HL-60/S4 (cell line): ENCODE measurements around the gene NDUFA11.

Experiments
- in situ Hi-C: fragments of 300-500 bp; cut with MboI; formaldehyde crosslinking; loops from 2 replicates; pipeline ENCODE4 v1.14.3; 2022; ENCODE audit warnings: low sequenced_read_pairs

NDUFA11 gene

DNA sequence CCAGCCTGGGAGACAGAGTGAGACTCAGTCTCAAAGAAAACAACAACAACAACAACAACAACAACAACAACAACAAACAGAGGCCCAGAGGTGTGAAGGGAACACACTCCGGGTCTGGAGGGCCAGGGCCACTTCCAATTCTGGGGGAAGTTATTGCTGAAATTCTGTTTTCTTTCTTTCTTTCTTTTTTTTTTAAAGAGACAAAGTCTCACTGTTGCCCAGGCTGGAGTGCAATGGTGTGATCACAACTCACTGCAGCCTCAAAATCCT is 7.0 kb upstream of the NDUFA11 start:
- in situ Hi-C loops: no loop called here

DNA sequence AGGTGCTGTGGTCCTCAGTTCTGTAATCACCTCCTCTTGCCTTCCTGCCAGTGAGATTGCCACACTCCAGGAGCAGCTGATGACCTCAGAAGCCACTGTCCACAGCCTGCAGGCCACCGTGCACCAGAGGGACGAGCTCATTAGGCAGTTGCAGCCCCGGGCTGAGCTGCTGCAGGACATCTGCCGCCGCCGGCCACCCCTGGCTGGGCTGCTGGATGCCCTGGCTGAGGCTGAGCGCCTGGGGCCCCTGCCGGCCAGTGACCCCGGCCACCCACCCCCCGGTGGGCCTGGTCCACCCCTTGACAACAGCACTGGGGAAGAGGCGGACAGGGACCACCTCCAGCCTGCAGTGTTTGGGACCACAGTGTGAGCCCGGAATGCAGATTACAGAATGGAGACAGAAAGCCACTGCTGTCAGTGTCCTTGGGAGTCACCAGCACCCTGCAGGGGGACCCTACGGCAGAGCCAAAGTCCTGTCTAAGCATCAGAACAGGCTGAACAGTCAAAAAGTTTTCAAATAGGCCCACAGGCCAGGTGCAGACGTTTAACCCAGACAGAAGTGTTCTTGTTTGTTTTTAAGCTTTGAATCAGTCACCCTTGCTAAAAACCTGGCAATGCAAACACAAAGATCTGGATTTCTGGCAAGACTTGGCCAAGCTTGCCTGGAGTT is 5.3 kb upstream of the NDUFA11 start:
- in situ Hi-C loops: no loop called here

DNA sequence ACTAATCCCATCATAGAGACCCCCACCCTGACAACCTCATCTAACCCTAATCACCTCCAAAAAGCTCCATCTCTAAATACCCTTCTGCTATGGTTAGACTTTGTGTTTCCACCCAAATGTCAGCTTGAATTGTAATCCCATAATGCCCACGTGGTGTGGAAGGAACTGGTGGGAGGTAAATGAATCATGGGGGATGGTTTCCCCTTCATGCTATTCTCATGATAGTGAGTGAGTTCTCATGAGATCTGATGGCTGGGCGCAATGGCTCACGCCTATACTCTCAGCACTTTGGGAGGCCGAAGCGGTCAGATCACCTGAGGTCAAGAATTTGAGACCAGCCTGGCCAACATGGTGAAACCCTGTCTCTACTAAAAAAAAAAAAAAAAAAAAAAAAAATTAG is 3.7 kb upstream of the NDUFA11 start:
- in situ Hi-C loops: no loop called here

DNA sequence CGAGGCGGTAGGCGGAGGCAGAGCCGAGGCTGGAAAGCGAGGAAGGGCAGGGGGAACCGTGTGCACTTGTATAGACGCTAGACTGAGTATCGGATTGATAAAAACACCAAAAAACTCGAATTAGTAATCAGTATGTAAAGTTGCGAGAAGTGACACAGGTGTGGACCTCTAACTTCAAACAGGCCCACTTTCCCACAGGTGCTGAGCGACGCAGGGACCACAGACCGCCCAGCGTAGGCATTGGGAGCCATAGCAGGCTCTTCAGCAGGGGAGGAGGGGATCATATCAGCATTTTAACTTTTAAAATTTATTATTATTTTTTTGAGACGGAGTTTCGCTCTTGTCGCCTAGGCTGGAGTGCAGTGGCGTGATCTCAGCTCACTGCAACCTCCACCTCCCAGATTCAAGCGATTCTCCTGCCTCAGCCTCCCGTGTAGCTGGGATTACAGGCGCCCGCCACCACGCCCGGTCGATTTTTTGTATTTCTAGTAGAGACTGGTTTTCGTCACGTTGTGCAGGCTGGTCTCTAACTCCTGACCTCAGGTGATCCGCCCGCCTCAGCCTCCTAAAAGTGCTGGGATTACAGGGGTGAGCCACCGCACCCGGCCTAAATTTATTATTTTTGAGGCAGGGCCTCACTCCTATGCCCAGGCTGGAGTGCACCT is 1.7 kb upstream of the NDUFA11 start:
- in situ Hi-C loops: no loop called here

DNA sequence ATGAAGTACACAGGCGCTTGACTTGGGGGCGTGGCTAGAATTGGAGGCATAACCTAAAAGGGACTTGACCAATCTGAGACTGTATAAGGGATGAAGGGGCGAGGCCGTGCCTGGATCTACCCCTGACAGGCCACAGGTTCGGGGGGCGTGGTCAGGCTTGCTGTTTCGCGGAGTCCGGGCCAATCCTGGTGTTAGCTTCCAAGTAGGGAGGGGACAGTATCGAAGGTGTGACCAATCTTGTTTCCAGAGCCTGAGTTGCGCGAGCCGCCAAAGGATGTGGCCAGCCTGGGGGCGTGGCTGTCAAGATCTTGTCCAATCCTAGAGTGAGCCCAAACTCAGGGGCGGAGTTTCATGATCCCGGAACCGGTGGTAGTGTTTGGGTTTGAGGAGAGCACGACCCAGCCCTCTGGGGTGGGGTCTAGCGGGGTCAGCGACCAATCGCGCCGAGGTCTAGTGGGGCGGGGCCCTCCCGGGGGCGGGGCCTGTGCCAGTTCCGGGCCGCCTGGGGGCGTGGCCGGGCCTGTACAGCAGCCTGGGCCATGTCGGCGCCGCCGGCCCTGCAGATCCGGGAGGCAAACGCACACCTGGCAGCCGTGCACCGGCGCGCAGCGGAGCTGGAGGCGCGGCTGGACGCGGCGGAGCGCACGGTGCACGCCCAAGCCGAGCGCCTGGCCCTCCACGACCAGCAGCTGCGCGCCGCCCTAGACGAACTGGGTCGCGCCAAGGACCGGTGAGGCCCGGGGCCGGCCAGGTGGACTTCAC is 943 bp upstream of the NDUFA11 start, which contains the start of gene VMAC:
Gene VMAC (plus strand): TSS at position 521 of the 762 bp plus-strand sequence. CDS start 19 bp downstream, at position 540.
- in situ Hi-C loops: no loop called here

DNA sequence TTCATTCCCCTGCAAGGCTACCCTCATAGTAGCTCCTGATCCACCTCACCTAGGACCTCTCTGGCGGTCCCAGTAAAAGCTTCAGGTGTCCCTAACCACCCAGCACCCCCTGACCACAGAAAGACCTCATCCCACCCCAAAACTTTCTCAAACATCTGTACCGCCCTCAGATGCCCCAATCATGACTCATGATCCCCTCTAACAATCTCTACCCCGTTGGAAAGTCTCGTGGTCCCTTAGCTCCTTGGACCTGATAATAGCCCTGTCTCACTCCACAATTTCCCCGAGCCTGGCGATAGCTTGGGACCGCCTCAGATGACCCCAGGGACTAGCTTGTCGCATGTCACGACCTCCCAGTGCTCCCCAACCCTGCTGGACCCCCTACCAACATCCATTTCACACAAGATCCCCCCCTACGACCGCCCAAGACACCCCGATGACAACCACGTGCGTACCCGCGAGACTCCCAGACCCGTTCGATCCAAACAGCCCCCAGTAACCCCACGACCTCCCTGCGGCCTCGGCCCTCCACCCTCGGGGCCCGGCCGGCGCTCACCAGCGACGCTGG is 450 bp downstream of the NDUFA11 start:
- in situ Hi-C loops: no loop called here

DNA sequence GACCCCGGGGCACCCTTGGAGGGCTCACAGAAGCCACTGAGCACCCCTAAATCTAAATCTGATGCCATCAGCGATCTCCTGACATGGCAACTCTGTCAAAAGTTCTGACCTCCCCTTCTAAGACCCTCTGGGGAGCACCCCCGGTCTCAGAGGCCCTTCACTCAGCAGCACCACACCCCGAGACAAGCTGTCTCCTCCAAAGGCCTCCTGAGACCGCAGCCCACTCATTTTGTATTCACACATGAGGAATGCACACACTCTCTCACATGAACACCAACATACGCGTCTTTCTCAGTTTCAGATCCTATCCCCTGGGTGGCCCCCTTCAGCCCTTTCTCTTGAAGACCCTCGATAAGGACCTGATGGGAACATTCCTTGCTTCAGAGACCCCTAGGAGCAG is 2.6 kb downstream of the NDUFA11 start:
- in situ Hi-C loops: no loop called here

DNA sequence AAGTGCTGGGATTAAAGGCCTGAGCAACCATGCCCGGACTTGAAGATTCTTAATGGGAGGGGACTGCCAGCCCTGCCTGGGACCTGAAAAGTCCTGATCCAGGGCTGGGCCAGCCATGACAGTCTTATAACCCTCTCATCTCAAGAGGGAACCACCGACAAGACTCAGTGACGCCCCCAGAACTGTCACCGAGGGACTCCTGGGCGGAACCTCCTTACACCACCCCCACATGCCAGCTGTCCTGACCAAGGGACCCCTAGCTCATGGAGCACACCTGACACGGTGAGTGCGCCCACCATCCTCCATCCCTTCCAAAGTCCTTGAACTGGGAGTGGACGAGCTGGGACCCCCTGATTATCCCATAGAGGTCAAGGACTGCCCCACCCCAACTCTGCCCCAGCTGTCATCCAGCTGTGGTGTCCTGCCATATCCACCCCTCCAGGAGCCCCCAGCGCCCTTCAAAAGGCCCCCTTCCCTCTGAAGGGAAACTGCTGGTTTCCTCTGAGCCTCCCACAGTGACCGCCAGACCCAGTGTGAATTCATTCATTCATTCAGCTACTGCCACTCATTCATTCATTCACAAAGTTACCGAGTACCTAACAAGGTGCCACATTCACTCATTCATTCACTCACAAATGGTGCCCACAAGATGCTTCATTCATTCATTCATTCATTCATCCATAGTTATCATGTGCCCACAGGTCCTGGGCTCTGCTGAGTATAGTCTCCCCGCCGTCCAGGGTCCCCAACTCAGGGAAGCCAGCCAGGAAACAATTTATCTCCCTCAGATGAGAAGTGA is 3.7 kb downstream of the NDUFA11 start:
- in situ Hi-C loops: no loop called here

DNA sequence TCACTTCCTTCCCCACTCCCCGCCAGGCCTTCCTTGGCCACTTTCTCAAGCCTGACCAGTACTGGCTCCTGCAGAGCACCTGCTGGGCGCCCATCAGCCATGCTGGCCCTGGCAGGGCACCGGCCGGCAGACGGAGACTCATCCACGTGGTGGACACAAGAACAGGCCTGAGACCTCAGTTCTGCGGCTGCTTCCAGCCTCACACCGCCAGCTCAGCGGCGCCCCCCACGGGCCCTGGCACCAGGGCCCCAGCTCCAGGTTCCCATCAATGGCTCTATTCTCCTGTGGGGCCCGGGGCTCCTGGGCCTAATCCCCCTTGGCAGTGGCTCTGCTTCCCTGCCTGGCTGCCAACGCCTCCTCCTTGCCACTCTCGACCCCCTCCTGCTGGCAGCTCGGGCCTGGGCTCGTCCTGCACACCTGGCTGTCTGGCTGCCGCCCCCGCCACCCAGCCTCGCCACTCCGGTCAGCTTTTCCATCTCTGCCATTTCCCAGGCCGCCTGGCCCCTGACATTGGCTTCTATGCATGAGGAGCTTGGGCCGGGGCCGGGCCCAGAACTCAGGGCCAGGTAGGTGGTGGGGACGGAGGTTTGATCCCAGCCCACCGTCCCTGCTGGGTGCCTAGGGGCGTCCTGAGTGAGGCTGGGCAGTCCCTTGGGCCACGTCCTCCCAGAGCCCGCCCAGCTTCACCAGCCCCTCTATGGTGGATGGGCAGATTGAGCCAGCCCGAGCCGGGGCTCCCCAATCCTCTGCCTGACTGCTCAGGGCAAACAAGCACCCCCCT is 6.2 kb downstream of the NDUFA11 start:
- in situ Hi-C loops: no loop called here

DNA sequence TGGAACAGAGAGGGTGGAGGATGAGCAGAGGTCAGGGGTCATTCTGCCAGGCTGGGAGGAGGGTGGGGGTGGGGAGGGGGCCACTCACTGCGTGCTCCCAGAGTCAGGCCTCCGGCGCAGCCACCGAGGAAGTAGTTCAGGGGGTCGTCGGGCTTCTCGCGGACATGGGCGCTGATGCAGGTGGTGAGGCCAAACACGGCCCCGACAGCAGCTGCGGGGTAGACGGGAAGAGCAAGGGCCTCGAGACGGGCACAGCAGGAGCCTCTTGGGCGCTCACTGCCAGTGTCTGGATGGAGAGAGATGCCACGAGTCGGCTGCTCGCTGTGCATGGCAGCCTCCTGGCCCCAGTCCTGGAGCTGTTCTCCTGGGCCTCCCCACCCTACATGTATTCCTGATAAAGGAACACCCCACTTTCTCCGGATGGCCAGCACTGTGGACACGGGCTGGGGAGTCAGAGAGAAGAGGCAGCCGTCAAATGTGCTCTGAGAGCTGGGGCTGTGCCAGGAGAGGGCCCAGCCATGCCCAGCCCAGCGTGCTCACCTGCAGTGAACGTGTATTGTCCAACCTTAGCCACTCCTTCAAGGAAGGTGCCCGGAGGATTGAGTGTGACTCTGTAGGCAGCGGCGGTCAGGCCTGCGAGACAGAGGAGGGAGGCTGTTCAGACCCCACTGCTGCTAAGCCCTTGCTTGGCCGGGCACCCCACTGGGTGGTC is 7.1 kb downstream of the NDUFA11 start:
- in situ Hi-C loops: no loop called here

DNA sequence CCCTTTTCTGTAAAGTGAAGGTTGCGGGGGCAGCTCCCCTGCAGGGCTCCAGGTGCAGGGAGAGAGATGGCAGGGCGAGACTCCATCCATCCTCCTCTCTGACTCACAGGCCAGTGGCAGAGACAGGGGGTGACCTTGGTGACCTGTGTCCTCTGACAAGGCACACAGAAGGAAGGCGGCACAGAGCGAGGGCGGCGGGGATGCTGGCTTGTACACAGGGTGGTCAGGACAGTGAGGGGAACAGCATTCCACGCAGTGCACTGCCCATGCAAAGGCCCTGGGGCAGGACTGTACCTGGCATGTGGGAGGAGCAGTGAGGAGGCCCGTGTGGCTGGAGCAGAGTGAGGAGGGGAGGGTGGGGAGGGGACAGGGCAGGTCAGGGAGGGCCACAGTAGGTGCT is 7.7 kb downstream of the NDUFA11 start:
- in situ Hi-C loops: no loop called here

DNA sequence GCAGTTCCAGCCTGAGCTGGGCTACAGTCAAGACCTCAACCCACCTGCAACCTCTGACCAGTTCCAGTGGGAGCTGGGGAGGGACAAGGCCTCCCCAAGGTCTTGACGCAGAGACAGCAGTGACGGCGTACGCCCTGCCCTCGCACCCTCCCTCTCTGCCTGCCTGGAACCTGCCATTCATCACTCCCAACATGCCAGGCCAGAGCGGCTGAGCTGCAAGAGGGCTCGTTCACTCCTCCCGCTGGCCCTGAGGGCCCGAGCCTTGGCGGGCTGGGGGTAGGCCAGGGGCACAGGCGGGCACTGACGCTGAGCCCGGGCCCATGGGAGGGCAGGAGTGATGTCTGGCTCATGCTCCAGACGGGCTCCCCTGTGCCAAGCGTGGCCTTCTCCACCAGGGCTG is 8.2 kb downstream of the NDUFA11 start:
- in situ Hi-C loops: no loop called here

DNA sequence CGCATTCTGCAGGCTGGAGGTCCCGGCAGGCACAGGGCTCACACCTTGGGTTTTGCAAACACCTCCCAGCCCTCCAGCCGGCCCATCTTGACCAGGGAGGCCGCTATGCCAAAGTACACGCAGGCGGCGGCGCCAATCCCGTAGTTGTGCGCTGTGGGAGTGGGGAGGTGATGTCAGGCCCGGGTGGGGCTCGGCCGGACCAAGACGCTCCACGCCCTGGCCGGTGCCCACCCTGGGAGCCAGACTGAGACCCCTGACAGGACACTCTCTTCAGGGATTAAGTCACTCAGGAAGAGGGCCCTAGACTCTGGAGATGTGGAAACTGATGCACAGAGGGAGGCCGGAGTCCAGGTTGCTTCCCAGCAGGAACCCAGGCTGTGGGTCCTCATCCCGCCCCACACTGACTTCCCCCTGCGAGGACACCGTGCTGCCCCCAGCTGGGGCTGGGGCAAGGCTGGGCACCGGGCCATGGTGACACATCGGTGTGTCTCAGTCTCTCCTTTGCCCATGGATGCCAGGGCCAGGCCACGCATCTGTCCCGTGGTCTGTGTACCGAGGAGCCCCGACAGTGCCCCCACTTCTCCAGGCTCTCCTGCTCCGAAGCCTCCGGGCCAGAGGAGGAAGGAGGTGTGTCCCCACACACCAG is 8.8 kb downstream of the NDUFA11 start:
- in situ Hi-C loops: no loop called here

DNA sequence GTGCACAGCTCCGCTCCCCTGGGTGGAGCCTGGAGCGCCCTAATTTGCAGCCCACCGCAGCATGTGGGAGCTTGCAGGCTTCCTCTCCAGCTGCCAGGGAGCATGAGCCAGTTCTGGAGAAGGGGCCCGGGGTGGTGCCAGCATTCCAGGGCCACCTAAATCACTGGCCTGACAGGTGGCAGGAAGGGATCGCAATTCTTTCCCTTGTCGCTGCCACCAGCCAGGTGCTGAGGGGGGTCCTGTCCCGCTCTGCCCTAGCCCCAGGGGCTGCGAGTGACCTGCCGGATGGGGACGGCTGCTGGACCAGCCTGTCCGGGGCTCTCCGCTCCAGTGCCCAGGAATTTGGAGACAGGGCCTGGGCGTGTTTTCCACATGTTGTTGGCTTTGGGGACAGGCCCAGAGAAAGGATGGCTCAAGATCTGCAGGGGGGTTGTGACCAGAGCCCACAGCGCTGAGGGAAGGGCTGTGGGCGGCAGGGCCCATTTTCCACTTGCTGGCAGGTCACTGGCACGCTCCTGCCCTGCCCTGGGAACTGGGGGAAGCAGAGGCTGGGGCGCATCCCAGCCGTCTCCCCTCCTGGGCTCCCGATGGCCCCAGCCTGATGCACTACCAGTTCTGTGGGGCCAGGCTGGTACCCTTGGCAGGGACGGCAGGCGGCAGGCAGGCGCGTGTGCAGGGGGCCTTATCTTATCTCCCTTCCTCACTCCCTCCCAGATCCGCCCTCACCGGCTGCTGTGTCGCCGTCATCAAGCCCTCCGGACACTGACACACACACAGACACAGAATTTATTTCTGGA is 9.5 kb downstream of the NDUFA11 start:
- in situ Hi-C loops: no loop called here

DNA sequence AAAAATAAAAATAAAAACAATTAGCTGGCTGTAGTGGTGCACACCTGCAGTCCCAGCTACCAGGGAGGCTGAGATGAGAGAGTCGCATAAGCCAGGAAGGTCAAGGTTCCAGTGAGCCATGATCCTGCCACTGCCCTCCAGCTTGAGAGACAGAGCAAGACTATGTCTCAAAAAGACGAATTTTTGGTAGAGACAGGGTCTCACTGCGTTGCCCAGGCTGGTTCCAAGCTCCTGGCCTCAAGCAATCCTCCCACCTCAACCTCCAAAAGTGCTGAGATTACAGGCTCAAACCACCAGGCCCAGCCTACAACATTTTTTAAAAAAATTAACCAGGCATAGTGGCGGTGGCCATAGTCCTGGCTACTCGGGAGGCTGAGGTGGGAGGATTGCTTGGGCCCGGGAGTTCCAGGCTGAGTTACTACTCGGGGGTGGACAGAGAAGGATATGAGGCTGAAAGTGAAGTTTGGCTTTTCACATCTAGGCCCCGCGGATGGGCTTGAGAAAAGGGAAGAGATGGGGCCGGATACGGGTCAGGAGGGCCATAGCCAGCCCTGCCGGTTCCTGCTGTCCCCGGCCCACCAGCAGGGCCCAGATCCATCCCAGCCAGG is 10.2 kb downstream of the NDUFA11 start:
- in situ Hi-C loops: no loop called here

DNA sequence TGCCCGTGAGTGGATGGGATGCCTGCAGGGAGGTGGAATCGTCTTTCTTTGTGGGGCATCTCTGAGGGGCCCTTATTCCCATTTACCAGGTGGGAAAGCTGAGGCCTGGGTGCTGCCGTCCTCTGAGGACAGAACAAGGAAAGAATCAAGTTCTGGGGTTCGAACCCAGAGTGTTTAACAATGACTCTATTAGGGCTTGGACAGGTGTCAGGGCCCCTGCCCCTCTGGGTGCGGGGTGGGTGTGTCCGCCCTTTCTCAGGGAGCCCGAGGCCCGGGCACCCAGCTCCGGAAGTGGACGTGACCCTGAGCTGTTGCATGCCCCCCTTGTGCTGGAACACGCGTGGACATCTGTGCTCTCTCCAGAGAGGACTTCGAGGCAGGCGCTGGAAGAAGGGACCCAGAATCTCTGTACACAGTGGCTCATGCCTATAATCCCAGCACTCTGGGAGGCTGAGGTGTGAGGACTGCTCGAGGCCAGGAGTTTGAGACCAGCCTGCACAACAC is 10.8 kb downstream of the NDUFA11 start:
- in situ Hi-C loops: no loop called here

DNA sequence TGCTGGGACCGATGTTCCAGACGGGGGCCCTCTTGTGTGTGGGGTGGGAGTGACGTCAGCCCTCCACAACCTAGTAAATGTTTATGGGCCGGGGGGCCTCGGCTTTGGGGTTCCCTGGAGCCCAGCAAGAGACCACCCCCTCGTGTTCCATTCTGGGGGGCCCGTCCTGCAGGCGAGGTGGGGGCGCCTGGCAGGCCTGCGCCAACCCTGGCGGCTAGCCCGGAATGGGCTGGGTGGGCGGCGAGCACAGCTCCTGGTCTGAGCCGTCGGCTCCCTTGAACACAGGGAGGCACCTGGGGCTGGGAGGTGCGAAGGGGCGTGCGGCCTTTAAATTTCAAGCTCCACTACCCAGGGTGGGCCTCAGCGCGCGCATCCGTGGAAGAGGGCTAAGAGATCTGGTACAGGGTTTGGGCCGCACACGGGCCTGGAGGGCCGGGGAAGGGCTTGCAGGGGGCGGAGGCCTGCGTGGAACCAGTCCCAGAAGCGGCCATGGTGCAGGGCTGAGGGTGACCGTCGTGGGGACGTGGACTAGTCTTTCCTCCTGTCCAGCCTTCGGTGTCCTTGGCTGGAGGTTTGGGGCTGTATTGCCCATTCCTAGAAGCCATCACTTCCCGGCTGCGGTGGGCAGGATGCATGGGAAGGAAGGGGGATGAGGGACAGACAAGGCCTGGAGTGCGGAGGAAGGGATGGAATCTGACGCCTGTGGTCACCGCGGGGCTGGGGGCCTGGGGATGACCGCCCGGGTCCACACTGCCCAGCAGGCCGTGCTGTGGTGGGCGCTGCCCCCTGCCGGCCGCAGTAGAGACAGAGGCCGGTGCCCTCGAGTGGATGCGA is 11.4 kb downstream of the NDUFA11 start:
- in situ Hi-C loops: no loop called here
